Stimulated activated CD4-positive, alpha-beta T cell treated with anti-CD3 and anti-CD28 coated beads, Interleukin-15, amount 100 ng/mL, for 24 hours (primary cell): Measurements from ENCODE around the gene ZBTB7B.
"Not testable (repeated sequence)": the region's sequence is repeated elsewhere in the genome, so short reads cannot be mapped to it uniquely, and the experiment has no call there.

Experiments
- DNase-seq: peaks from one replicate; pipeline ENCODE4 v3.0.0-alpha.2; 2020

ZBTB7B gene

GRCh38 chr1:154969246-154969645 is 33.4 kb upstream of the ZBTB7B start:
- no peak for DNase-seq

GRCh38 chr1:154969860-154970452 is 32.6 kb upstream of the ZBTB7B start:
- DNase-seq = no peak

GRCh38 chr1:154970631-154971340 is 31.8 kb upstream of the ZBTB7B start, which contains the start of gene SHC1:
Gene SHC1, minus strand, starts transcription at chr1:154970747. Its CDS starts 221 bp downstream, at chr1:154970526.
- DNase-seq = peak; percentile 72

- no peak for DNase-seq
These were observed 31.1 kb upstream of the ZBTB7B start for GRCh38 chr1:154971341-154971998.

- DNase-seq = no peak
These were observed 30.4 kb upstream of the ZBTB7B start for GRCh38 chr1:154972213-154972516.

GRCh38 chr1:154972517-154973343 is 29.9 kb upstream of the ZBTB7B start:
- DNase-seq = no peak

- peak; percentile 97 for DNase-seq
These were observed 29.1 kb upstream of the ZBTB7B start for GRCh38 chr1:154973344-154974101.

- peak; percentile 96 for DNase-seq
These were observed 28.3 kb upstream of the ZBTB7B start, which contains the start of gene CKS1B for GRCh38 chr1:154974102-154974807. Gene CKS1B, plus strand, starts transcription at chr1:154974681. Its CDS starts 65 bp downstream, at chr1:154974746.

GRCh38 chr1:154974808-154975408 is 27.7 kb upstream of the ZBTB7B start:
- DNase-seq = peak; percentile 96

- DNase-seq = peak; percentile 80
These were observed 27.1 kb upstream of the ZBTB7B start for GRCh38 chr1:154975409-154976059.

- not testable (repeated sequence) for DNase-seq
These were observed 24.8 kb upstream of the ZBTB7B start for GRCh38 chr1:154977762-154978161.

GRCh38 chr1:154978360-154978759 is 24.2 kb upstream of the ZBTB7B start:
- no peak for DNase-seq

GRCh38 chr1:154982341-154982740 is 20.3 kb upstream of the ZBTB7B start:
- DNase-seq = no peak

GRCh38 chr1:154982897-154983648 is 19.5 kb upstream of the ZBTB7B start, which contains the start of gene FLAD1:
Gene FLAD1, plus strand, starts transcription at chr1:154983344. Its CDS starts 351 bp downstream, at chr1:154983695.
- DNase-seq = peak; percentile 97

GRCh38 chr1:154983776-154984466 is 18.7 kb upstream of the ZBTB7B start:
- DNase-seq = no peak

GRCh38 chr1:154986736-154987135 is 15.9 kb upstream of the ZBTB7B start:
- DNase-seq = not testable (repeated sequence)

- no peak for DNase-seq
These were observed 15.3 kb upstream of the ZBTB7B start for GRCh38 chr1:154987326-154987725.

- DNase-seq = no peak
These were observed 14.3 kb upstream of the ZBTB7B start for GRCh38 chr1:154988058-154988954.
